Mesendoderm (in vitro differentiated cells): Measurements from ENCODE around the gene ART1.

Experiments used
- DNase-seq: peaks from one replicate; pipeline ENCODE4 v3.0.0; 2013
- H2AK5ac ChIP-seq: 2 replicates; pipeline ENCODE4 v1.6.1; 2013; ENCODE audit warnings: low read length, inconsistent platforms
- H2BK120ac ChIP-seq: 2 replicates; pipeline ENCODE4 v1.6.1; 2013; ENCODE audit warnings: low read depth, mild to moderate bottlenecking, low read length, moderate library complexity, mixed read lengths
- H2BK15ac ChIP-seq: replicated peaks from 2 replicates; pipeline ENCODE4 v1.6.1; 2013; ENCODE audit warnings: low read depth, mild to moderate bottlenecking, moderate library complexity
- H2BK5ac ChIP-seq: 2 replicates; pipeline ENCODE4 v1.6.1; 2013; ENCODE audit warnings: low read length, inconsistent platforms
- H3K18ac ChIP-seq: 2 replicates; pipeline ENCODE4 v1.6.1; 2013; ENCODE audit warnings: mild to moderate bottlenecking, low read length, mixed read lengths
- H3K23ac ChIP-seq: one replicate; pipeline ENCODE4 v1.6.1; 2013; ENCODE audit warnings: low read length
- H3K27ac ChIP-seq: 2 replicates; pipeline ENCODE4 v1.5.1; 2013; ENCODE audit warnings: low read depth, mild to moderate bottlenecking, inconsistent platforms, low read length, moderate library complexity
- H3K27me3 ChIP-seq: 2 replicates; pipeline ENCODE4 v1.6.1; 2013; ENCODE audit warnings: low read length, control low read depth, mild to moderate bottlenecking, inconsistent platforms; ENCODE audit not compliant: insufficient read depth, poor library complexity
- H3K36me3 ChIP-seq: 2 replicates; pipeline ENCODE4 v1.6.1; 2013; ENCODE audit warnings: low read length, inconsistent platforms; ENCODE audit not compliant: control insufficient read depth, insufficient read depth
- H3K4ac ChIP-seq: one replicate; pipeline ENCODE4 v1.6.1; 2013; ENCODE audit warnings: low read depth, mild to moderate bottlenecking, low read length, moderate library complexity
- H3K4me1 ChIP-seq: 2 replicates; pipeline ENCODE4 v1.6.1; 2013; ENCODE audit warnings: low read depth, low read length, inconsistent platforms; ENCODE audit not compliant: control insufficient read depth
- H3K4me2 ChIP-seq: 2 replicates; pipeline ENCODE4 v1.6.1; 2013; ENCODE audit warnings: low read length
- H3K4me3 ChIP-seq: 2 replicates; pipeline ENCODE4 v1.5.1; 2013; ENCODE audit warnings: mild to moderate bottlenecking, low read length
- H3K56ac ChIP-seq: one replicate; pipeline ENCODE4 v1.6.1; 2013; ENCODE audit warnings: low read length
- H3K79me1 ChIP-seq: 2 replicates; pipeline ENCODE4 v1.6.1; 2013; ENCODE audit warnings: low read length, inconsistent platforms
- H3K79me2 ChIP-seq: 2 replicates; pipeline ENCODE4 v1.6.1; 2013; ENCODE audit warnings: mild to moderate bottlenecking, low read length; ENCODE audit not compliant: control insufficient read depth, insufficient read depth
- H3K9ac ChIP-seq: 2 replicates; pipeline ENCODE4 v1.6.1; 2013; ENCODE audit warnings: low read length, inconsistent platforms
- H4K5ac ChIP-seq: one replicate; pipeline ENCODE4 v1.6.1; 2013; ENCODE audit warnings: low read length
- H4K8ac ChIP-seq: one replicate; pipeline ENCODE4 v1.6.1; 2013; ENCODE audit warnings: low read depth, mild to moderate bottlenecking, control low read depth, low read length, moderate library complexity
- WGBS: extraction: QIAGEN DNeasy Blood & Tissue Kit; methylation state at CpG from one replicate; pipeline ENCODE4 v1.1.7; 2013; ENCODE audit warnings: low lambda C conversion rate, missing lambda C conversion rate; ENCODE audit not compliant: insufficient coverage; ENCODE audit errors: extremely low coverage; 5-methylcytosine and 5-hydroxymethylcytosine counted together

ART1 gene

DNA sequence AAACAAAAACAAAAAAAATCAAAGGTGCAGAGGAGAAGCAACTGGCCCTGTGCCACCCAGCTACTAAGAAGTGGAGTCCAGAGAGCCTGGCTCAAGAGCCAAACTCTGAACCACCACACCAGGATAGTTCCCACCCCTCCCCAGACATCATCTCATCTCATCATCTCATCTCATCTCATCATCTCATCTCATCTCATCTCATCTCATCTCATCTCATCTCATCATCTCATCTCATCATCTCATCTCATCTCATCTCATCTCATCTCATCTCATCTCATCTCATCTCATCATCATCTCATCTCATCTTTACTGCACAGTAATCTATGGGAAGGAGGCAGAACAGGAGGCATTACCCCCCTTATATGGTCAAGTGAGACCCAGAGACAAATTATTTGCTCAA lies 17.9 kb downstream of the ART1 start:
- H3K4me2 ChIP-seq, result no peak overlapping the region
- no peak overlapping the region for H3K18ac ChIP-seq
- H4K5ac ChIP-seq, result no peak overlapping the region
- no peak overlapping the region for H2BK15ac ChIP-seq
- no peak overlapping the region for H3K4me3 ChIP-seq
- no peak overlapping the region for H3K4ac ChIP-seq
- H3K36me3 ChIP-seq, result peaks cover 8% of the 10 kb centered on the region
- H2BK120ac ChIP-seq, result no peak overlapping the region
- H3K4me1 ChIP-seq, result no peaks in the 10 kb centered on the region
- H3K23ac ChIP-seq, result no peak overlapping the region
- no peak overlapping the region for H4K8ac ChIP-seq
- no peak for DNase-seq
- H2AK5ac ChIP-seq, result no peak overlapping the region
- H3K9ac ChIP-seq, result no peak overlapping the region
- H3K27me3 ChIP-seq, result no peaks in the 10 kb centered on the region
- no peaks in the 10 kb centered on the region for H3K79me1 ChIP-seq
- no peaks in the 10 kb centered on the region for H3K79me2 ChIP-seq
- H2BK5ac ChIP-seq, result no peak overlapping the region
- H3K56ac ChIP-seq, result no peak overlapping the region
- H3K27ac ChIP-seq, result no peak overlapping the region

DNA sequence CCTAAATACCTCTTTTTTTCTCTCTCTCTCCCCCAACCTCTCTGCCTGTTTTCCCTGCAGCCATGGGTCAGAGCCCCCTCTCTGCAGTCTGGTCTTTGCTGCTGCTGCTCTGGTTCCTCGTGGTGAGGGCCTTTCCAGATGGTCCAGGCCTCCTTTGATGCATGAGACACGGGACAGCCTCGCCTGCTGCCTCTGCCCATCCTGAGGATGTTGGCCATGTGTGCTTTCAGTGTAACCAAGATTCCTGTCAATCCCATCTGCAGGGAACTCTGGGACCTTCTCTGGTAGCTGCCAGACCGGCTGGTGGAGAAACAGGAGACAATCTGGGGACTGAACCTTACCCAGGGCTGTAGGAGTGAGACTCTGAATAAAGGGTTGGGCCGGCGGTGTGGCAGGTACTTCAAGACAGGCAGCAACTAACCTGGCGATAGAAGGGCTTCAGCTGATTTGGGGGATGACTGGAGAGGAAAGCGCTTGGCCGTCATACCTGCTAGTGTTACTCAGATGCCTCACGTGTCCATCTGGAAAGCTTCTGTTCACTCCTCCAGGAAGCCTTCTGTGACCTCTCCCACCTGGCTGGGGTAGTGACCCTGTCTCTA lies 19.2 kb downstream of the ART1 start:
- Histone ChIP-seq H3K79me2 (no peaks in the 10 kb centered on the region), H3K4me1 (no peaks in the 10 kb centered on the region), H2BK120ac (no peak overlapping the region), H2BK15ac (no peak overlapping the region), H2AK5ac (no peak overlapping the region), H3K4me3 (no peak overlapping the region), H4K8ac (no peak overlapping the region), H4K5ac (no peak overlapping the region), H3K23ac (no peak overlapping the region), H3K4ac (no peak overlapping the region), H3K4me2 (no peak overlapping the region), H3K79me1 (no peaks in the 10 kb centered on the region), H3K27me3 (no peaks in the 10 kb centered on the region), H3K36me3 (peaks cover 10% of the 10 kb centered on the region), H3K9ac (no peak overlapping the region), H3K18ac (no peak overlapping the region), H3K27ac (no peak overlapping the region), H3K56ac (no peak overlapping the region), H2BK5ac (no peak overlapping the region)
- DNase-seq, result no peak
- WGBS, result no CpG with 5 or more reads among the region's 10 CpGs

DNA sequence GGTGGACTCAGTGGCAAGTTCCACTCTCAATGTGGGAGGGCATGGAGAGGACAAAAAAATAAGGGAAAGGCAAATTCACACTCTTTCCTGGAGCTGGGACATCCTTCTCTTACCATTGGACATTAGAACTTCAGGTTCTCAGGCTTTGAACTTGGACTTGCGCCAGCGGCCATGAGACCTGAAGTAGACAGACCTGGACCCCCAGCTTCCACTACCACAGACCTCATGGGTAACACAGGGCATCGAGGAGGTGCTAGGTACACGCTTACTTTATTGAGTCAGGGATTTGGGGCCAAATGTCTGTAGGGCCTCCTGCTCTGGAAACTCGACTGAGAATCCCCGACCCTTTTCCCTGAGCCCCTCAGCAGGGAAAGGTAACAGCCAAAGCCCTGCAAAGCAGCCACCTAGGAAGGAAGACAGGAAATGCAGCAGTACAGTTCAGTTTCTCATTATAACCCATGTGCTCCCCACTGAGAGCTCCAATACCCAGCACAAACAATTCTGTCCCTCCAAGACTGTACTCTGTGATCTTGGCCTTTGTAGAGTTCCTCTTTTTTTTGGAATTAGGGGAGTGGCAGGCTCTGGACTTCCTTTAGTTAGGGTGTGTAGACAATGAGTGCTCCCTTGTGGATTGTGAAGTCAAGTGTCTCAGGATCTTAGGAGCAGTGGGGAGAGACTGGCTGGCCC lies 20.6 kb downstream of the ART1 start:
- Histone ChIP-seq H3K79me2 (no peaks in the 10 kb centered on the region), H3K27ac (no peak overlapping the region), H3K27me3 (no peaks in the 10 kb centered on the region), H3K4me2 (no peak overlapping the region), H3K4me1 (no peaks in the 10 kb centered on the region), H3K79me1 (no peaks in the 10 kb centered on the region), H2BK15ac (no peak overlapping the region), H3K36me3 (peaks cover 11% of the 10 kb centered on the region), H4K8ac (no peak overlapping the region), H3K23ac (no peak overlapping the region), H2BK120ac (no peak overlapping the region), H3K9ac (no peak overlapping the region), H4K5ac (no peak overlapping the region), H3K18ac (no peak overlapping the region), H3K4ac (no peak overlapping the region), H2BK5ac (no peak overlapping the region), H3K56ac (no peak overlapping the region), H3K4me3 (no peak overlapping the region), H2AK5ac (no peak overlapping the region)
- DNase-seq, result peak; percentile 27
- no CpG with 5 or more reads among the region's 6 CpGs for WGBS

DNA sequence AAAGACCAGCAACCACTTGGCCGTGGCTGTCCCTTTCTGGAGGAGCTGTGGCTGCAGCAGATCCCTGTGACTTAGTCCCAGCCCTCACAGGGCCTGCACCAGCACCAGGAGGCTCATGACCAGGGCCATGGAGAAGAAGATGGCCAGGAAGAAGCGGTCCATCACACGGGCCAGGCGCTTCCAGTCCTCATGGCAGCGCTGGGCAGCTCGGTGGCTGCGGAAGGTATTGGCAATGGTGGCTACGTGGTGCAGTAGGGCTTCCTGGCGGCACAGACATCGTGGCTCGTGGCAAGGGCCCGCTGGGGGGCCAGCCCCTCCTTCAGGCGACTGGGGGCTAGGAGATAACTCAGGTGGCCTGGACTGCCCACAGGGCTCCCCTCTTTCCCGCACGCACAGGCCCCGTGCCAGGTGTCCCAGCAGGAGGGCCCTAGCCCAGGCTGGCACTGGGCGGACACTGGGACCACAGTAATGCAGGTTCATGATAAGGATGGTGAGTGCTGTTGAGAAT lies 21.1 kb downstream of the ART1 start:
- Histone ChIP-seq H3K79me2 (no peaks in the 10 kb centered on the region), H3K4me2 (no peak overlapping the region), H4K5ac (no peak overlapping the region), H3K4ac (no peak overlapping the region), H3K79me1 (no peaks in the 10 kb centered on the region), H3K36me3 (peaks cover 11% of the 10 kb centered on the region), H3K4me1 (no peaks in the 10 kb centered on the region), H3K4me3 (no peak overlapping the region), H2BK15ac (no peak overlapping the region), H3K27me3 (no peaks in the 10 kb centered on the region), H2BK5ac (no peak overlapping the region), H3K23ac (no peak overlapping the region), H3K56ac (no peak overlapping the region), H3K9ac (no peak overlapping the region), H2BK120ac (no peak overlapping the region), H3K18ac (no peak overlapping the region), H2AK5ac (no peak overlapping the region), H4K8ac (no peak overlapping the region), H3K27ac (no peak overlapping the region)
- no peak for DNase-seq
- no CpG with 5 or more reads among the region's 17 CpGs for WGBS

DNA sequence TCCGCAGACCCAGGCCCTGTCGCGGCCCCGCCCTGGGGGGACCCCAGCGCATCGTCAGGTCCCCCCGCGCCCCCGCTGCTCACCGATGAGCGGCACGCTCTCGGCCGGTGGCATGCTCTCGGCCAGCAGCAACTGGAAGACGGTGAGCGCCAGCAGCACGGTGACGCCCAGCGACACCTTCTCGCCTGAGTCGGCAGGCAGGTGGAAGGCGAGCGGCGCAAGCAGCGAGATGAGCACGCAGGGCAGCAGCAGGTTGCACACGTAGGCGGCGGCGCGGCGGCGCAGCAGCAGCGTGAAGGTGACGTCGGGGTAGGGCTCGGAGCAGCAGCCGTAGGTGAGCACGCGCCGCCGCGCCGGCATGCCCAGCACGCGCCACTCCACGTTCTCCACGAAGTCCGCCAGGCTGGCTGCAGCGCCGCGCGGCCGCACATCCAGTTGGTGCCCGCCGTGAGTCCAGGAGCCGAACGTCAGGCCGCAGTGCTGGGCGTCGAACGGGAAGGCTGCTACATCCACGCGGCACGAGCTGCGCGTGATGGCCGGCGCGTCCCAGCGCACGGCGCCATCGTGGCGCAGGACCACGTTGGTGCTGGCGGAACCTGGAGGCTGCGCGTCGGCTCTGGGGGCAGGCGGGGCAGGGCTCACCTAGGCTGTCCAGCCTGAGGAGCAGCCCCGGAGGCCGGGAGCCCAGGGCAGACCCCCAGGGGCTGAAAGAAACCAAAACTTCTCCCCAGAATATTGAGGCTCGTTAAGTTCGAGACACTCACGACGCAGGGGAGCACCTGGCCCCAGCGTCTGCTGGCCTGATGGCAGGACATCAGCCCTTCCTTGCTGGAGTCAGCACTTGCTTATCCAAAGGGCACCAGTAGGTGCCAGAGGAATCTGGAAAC lies 22.5 kb downstream of the ART1 start:
- WGBS, result no CpG with 5 or more reads among the region's 89 CpGs

More for the DNA sequence above, 22.5 kb downstream of the ART1 start:
- no peak overlapping the region for H3K4me3 ChIP-seq
- no peak overlapping the region for H3K27ac ChIP-seq
- peaks cover 2% of the 10 kb centered on the region for H3K4me1 ChIP-seq
- H3K4me2 ChIP-seq, result no peak overlapping the region
- no peak overlapping the region for H2BK5ac ChIP-seq
- H2AK5ac ChIP-seq, result no peak overlapping the region
- no peak overlapping the region for H3K23ac ChIP-seq
- H3K79me2 ChIP-seq, result no peaks in the 10 kb centered on the region
- no peak overlapping the region for H4K5ac ChIP-seq
- H3K36me3 ChIP-seq, result peaks cover 12% of the 10 kb centered on the region
- no peak overlapping the region for H2BK15ac ChIP-seq
- no peak for DNase-seq
- H3K27me3 ChIP-seq, result no peaks in the 10 kb centered on the region
- no peak overlapping the region for H3K4ac ChIP-seq
- no peak overlapping the region for H3K56ac ChIP-seq
- H2BK120ac ChIP-seq, result no peak overlapping the region
- no peak overlapping the region for H3K9ac ChIP-seq
- no peak overlapping the region for H4K8ac ChIP-seq
- no peak overlapping the region for H3K18ac ChIP-seq
- H3K79me1 ChIP-seq, result no peaks in the 10 kb centered on the region
